ENCODE measurements around the gene DTNB. TPM values are rescaled to one million over a fixed set of nuclear protein-coding genes. Genes with fewer than 3 reads are reported as not detected.

The DTNB gene
- total RNA-seq, 1 experiment from 2014 or later, result 19.6 TPM

DNA sequence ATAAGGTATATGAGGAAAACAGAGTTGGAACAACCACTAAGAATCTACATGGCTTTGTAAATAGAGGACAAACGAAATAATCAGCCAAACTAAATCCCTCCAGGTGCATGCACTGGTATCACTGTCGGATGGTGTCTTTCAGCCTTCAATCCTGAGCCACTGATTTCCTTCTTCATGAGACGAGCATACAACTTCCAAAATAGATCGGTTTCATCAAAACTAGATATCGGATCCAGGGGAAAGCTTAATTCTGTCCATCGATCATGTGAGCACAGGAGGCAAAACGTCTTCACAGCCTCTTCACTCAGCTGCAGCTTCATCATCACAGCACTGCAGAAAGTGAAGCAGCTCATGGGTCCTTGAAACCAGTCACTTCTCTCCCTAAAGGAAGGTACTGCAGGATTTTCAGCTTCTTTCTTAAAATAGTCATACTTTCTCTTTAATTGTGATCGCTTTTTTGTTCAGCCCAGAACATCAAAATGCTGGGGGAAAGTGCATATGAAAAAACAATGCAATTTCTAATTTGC is 80.5 kb downstream of the DTNB start:
- intact Hi-C loops (cut with micrococcal nuclease; ENCODE audit: unreplicated experiment), result no loop called here

DNA sequence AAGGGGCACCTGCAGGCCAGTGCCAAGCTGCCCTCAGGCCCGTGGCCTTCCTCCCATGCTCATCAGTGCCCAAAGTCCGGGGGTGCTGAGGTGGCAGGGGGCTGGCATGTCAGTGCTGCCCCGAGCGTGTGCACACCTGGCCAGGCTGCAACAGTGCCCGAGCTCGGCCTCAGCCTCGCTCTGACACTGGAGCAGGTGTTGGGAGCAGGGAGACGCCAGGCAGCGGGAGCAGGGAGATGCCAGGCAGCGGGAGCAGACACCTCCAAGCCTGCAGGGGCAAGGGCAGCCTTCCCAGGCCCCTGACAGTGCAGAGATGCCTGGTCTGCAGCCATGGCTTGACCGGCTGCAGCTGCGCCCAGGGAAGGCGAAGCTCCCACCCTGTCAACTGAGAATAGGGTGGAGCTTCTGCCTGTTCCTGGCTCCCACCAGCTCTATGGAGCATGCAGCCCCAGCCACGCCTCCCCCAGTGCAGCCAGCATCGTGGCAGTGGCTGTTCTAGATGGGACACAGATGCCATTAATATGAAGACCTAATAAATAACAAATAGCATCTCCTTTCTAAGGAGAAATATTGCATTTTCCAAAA is 82.4 kb downstream of the DTNB start:
- ChIA-PET POLR2A (ENCODE audit: low non-redundant PET) (no interaction called here), CTCF (no interaction called here)
- no peak overlapping the region for H3K4me3 ChIP-seq (ENCODE audit: low read depth, low read length, poor library complexity, severe bottlenecking)

More for the DNA sequence above, 80.5 kb downstream of the DTNB start:
- no peaks in the 10 kb centered on the region for H3K36me3 ChIP-seq (ENCODE audit: insufficient read depth, low read length, poor library complexity, severe bottlenecking)
- H3K27ac ChIP-seq (ENCODE audit: low read depth, low read length, poor library complexity, severe bottlenecking), result no peak overlapping the region
- no peaks in the 10 kb centered on the region for H3K27me3 ChIP-seq (replicated peaks; ENCODE audit: insufficient read depth, low read depth, low read length, poor library complexity)
- H3K9me3 ChIP-seq (ENCODE audit: low read depth, low read length, poor library complexity, severe bottlenecking), result no peaks in the 10 kb centered on the region
- ChIA-PET POLR2A (ENCODE audit: low non-redundant PET) (no interaction called here), CTCF (interaction anchor here (0.7 kb wide), 1 partner anchor 48 kb away, joined by 3 read pairs; no protein-coding TSS in a partner anchor)
- no peak overlapping the region for H3K4me3 ChIP-seq (ENCODE audit: low read depth, low read length, poor library complexity, severe bottlenecking)
- H3K4me1 ChIP-seq (ENCODE audit: insufficient read depth, low read length, poor library complexity, severe bottlenecking), result peaks cover 3% of the 10 kb centered on the region
- DNase-seq (ENCODE audit: low spot score), result no peak
- BruUV-seq (replicated peaks), result no TSS peak
- TF ChIP-seq, protein P1, sequence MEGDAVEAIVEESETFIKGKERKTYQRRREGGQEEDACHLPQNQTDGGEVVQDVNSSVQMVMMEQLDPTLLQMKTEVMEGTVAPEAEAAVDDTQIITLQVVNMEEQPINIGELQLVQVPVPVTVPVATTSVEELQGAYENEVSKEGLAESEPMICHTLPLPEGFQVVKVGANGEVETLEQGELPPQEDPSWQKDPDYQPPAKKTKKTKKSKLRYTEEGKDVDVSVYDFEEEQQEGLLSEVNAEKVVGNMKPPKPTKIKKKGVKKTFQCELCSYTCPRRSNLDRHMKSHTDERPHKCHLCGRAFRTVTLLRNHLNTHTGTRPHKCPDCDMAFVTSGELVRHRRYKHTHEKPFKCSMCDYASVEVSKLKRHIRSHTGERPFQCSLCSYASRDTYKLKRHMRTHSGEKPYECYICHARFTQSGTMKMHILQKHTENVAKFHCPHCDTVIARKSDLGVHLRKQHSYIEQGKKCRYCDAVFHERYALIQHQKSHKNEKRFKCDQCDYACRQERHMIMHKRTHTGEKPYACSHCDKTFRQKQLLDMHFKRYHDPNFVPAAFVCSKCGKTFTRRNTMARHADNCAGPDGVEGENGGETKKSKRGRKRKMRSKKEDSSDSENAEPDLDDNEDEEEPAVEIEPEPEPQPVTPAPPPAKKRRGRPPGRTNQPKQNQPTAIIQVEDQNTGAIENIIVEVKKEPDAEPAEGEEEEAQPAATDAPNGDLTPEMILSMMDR (conservative IDR thresholded peaks at IDR 0.05; ENCODE audit: low read depth, low read length), result no peak
- TF ChIP-seq EZH2 (IDR thresholded peaks at IDR 0.05; ENCODE audit: borderline replicate concordance, low read depth, low read length, poor library complexity, severe bottlenecking), result no peak

DNA sequence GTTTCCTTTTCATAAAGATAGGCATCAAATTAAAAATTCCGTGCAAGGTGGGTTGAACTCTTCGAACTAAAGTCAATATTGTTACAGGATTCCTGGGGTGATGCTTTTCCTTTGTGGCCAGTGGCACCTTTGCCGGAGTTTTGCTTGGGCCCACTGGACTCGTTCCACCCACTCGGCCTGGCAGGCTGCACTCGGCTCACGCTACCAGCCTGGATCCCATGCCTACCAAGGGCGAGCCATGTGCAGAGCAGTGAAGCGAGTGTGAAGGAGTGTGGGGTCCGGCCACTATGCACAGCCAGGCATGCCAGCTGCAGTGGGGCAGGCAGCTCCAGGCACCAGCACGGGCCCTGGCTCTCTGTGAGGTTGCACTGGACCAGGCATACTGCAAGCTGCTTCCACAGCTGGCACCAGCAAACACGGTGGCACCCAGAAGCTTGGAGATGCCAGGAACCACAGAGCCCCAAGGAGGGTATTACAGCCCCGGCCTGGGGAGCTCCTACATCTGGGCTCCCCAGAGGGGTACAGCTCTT is 83.6 kb downstream of the DTNB start:
- no peak overlapping the region for H3K27ac ChIP-seq (ENCODE audit: low read depth, low read length, poor library complexity, severe bottlenecking)
- H3K9me3 ChIP-seq (ENCODE audit: low read depth, low read length, poor library complexity, severe bottlenecking), result no peaks in the 10 kb centered on the region
- CTCF ChIA-PET, result no interaction called here
- no peak for TF ChIP-seq EZH2 (IDR thresholded peaks at IDR 0.05; ENCODE audit: borderline replicate concordance, low read depth, low read length, poor library complexity, severe bottlenecking)
- TF ChIP-seq, protein P1 (conservative IDR thresholded peaks at IDR 0.05; ENCODE audit: low read depth, low read length), result no peak
- intact Hi-C loops (cut with micrococcal nuclease; ENCODE audit: unreplicated experiment), result no loop called here
- H3K36me3 ChIP-seq (ENCODE audit: insufficient read depth, low read length, poor library complexity, severe bottlenecking), result no peaks in the 10 kb centered on the region
- peaks cover 24% of the 10 kb centered on the region for H3K4me1 ChIP-seq (ENCODE audit: insufficient read depth, low read length, poor library complexity, severe bottlenecking)
- H3K27me3 ChIP-seq (replicated peaks; ENCODE audit: insufficient read depth, low read depth, low read length, poor library complexity), result no peaks in the 10 kb centered on the region
- H3K4me3 ChIP-seq (ENCODE audit: low read depth, low read length, poor library complexity, severe bottlenecking), result no peak overlapping the region
- no peak for DNase-seq (ENCODE audit: low spot score)
- BruUV-seq (replicated peaks), result no TSS peak
- POLR2A ChIA-PET (ENCODE audit: low non-redundant PET), result no interaction called here

More for the DNA sequence above, 82.4 kb downstream of the DTNB start:
- TF ChIP-seq EZH2 (IDR thresholded peaks at IDR 0.05; ENCODE audit: borderline replicate concordance, low read depth, low read length, poor library complexity, severe bottlenecking), result no peak
- TF ChIP-seq, protein P1 (conservative IDR thresholded peaks at IDR 0.05; ENCODE audit: low read depth, low read length), result no peak
- Histone ChIP-seq H3K4me1 (ENCODE audit: insufficient read depth, low read length, poor library complexity, severe bottlenecking) (peaks cover 13% of the 10 kb centered on the region), H3K27me3 (replicated peaks; ENCODE audit: insufficient read depth, low read depth, low read length, poor library complexity) (no peaks in the 10 kb centered on the region), H3K36me3 (ENCODE audit: insufficient read depth, low read length, poor library complexity, severe bottlenecking) (no peaks in the 10 kb centered on the region), H3K9me3 (ENCODE audit: low read depth, low read length, poor library complexity, severe bottlenecking) (no peaks in the 10 kb centered on the region), H3K27ac (ENCODE audit: low read depth, low read length, poor library complexity, severe bottlenecking) (no peak overlapping the region)
- intact Hi-C loops (cut with micrococcal nuclease; ENCODE audit: unreplicated experiment), result no loop called here
- BruUV-seq (replicated peaks), result no TSS peak
- no peak for DNase-seq (ENCODE audit: low spot score)

All from A673 (cell line).